ENCODE results near the gene BAAT.
A peak's percentile ranks its signal among the peaks of the same experiment; 100 is the strongest.

Gene BAAT

GRCh38 chr9:101403516-101404285 is 18.9 kb upstream of the BAAT start:
- TF ChIP-seq CTCF (IDR thresholded peaks at IDR 0.05; ENCODE audit: unreplicated experiment in 3 of 3) = no peak
- peaks cover 97% of the 10 kb centered on the region for H3K36me3 Mint-ChIP-seq (ENCODE audit: low read depth)
- no peak overlapping the region for H3K27ac Mint-ChIP-seq
- H3K27me3 Mint-ChIP-seq (ENCODE audit: low read depth) = no peaks in the 10 kb centered on the region
- peaks cover 76% of the 10 kb centered on the region for H3K9me3 Mint-ChIP-seq
- peak overlapping the region in 1 of 3 experiments; percentile 71 for H3K4me3 Mint-ChIP-seq
- peaks cover 19% of the 10 kb centered on the region for H3K4me1 Mint-ChIP-seq

GRCh38 chr9:101400120-101400519 is 15.3 kb upstream of the BAAT start:
- H3K27ac Mint-ChIP-seq = peak overlapping the region; percentile 54 to 99 (median 83)
- H3K4me1 Mint-ChIP-seq = peaks cover 29% of the 10 kb centered on the region
- H3K27me3 Mint-ChIP-seq (ENCODE audit: low read depth) = no peaks in the 10 kb centered on the region
- no peak for TF ChIP-seq CTCF (IDR thresholded peaks at IDR 0.05; ENCODE audit: unreplicated experiment in 3 of 3)
- H3K9me3 Mint-ChIP-seq = peaks cover 52% of the 10 kb centered on the region
- H3K36me3 Mint-ChIP-seq (ENCODE audit: low read depth) = peaks cover 94% of the 10 kb centered on the region
- H3K4me3 Mint-ChIP-seq = peak overlapping the region; percentile 94 to 98 (median 98)

GRCh38 chr9:101399643-101399970 is 14.8 kb upstream of the BAAT start:
- Mint-ChIP-seq H3K27me3 (ENCODE audit: low read depth) (no peaks in the 10 kb centered on the region), H3K4me3 (peak overlapping the region; percentile 94 to 98 (median 98)), H3K9me3 (peaks cover 50% of the 10 kb centered on the region), H3K4me1 (peaks cover 29% of the 10 kb centered on the region), H3K27ac (peak overlapping the region; percentile 95 to 99 (median 99)), H3K36me3 (ENCODE audit: low read depth) (peaks cover 94% of the 10 kb centered on the region)
- TF ChIP-seq CTCF (IDR thresholded peaks at IDR 0.05; ENCODE audit: unreplicated experiment in 3 of 3) = no peak

- H3K27me3 Mint-ChIP-seq (ENCODE audit: low read depth) = no peaks in the 10 kb centered on the region
- peak overlapping the region; percentile 95 to 99 (median 99) for H3K27ac Mint-ChIP-seq
- peaks cover 51% of the 10 kb centered on the region for H3K9me3 Mint-ChIP-seq
- H3K36me3 Mint-ChIP-seq (ENCODE audit: low read depth) = peaks cover 94% of the 10 kb centered on the region
- peaks cover 29% of the 10 kb centered on the region for H3K4me1 Mint-ChIP-seq
- no peak for TF ChIP-seq CTCF (IDR thresholded peaks at IDR 0.05; ENCODE audit: unreplicated experiment in 3 of 3)
- H3K4me3 Mint-ChIP-seq = peak overlapping the region; percentile 94 to 98 (median 98)
Observed at GRCh38 chr9:101398930-101399642, 14.3 kb upstream of the BAAT start.

GRCh38 chr9:101398068-101398929 is 13.5 kb upstream of the BAAT start, which contains the start of the genes MRPL50 and ZNF189:
TSS of gene MRPL50 (minus strand) at chr9:101398618. CDS start at chr9:101398592, 26 bp downstream.
TSS of gene ZNF189 (plus strand) at chr9:101398851. CDS start at chr9:101399157, 306 bp downstream.
- H3K27ac Mint-ChIP-seq = peak within 1 kb of the TSS; percentile 95 to 99 (median 99)
- peaks cover 29% of the 10 kb centered on the region for H3K4me1 Mint-ChIP-seq
- H3K4me3 Mint-ChIP-seq = peak within 1 kb of the TSS; percentile 94 to 98 (median 98)
- H3K36me3 Mint-ChIP-seq (ENCODE audit: low read depth) = peaks cover 94% of the 10 kb centered on the region
- TF ChIP-seq CTCF (IDR thresholded peaks at IDR 0.05; ENCODE audit: unreplicated experiment in 3 of 3) = no peak
- H3K9me3 Mint-ChIP-seq = peaks cover 50% of the 10 kb centered on the region
- no peaks in the 10 kb centered on the region for H3K27me3 Mint-ChIP-seq (ENCODE audit: low read depth)
